GM12878 (cell line): Measurements from ENCODE around the gene SH3GL2. TPM values are rescaled to one million over a fixed set of nuclear protein-coding genes. Genes with fewer than 3 reads are reported as not detected.

Experiments
- ATAC-seq: fragments of 200-7000 bp; cut with Tn5 transposase; 3 replicates; pipeline ENCODE4 v1.9.1; 2020; ENCODE audit warnings: mild to moderate bottlenecking, moderate library complexity
- BruUV-seq: library from RNA; stranded (reverse); fragments of 400-500 nt; replicated peaks from 2 replicates; lab custom pipeline; 2021; lab: Mats Ljungman, UMichigan
- CTCF ChIA-PET: fragments of 300-600 bp; sonication (Branson Sonifier 250); formaldehyde crosslinking; extraction: SDS; loops from one replicate; lab custom pipeline; 2021; ENCODE audit warnings: inconsistent platforms; lab: Yijun Ruan, JAX
- POLR2A ChIA-PET: fragments of 350-600 bp; formaldehyde crosslinking; extraction: SDS; loops from one replicate; lab custom pipeline; 2021; ENCODE audit warnings: inconsistent platforms; lab: Charles Lee
- RAD21 ChIA-PET: fragments of 300-600 bp; sonication (Branson Sonifier 250); formaldehyde crosslinking; loops from one replicate; lab custom pipeline; 2023; ENCODE audit warnings: antibody characterized with exemption; ENCODE audit not compliant: unreplicated experiment; lab: Charles Lee
- SMC1A ChIA-PET: fragments of 300-600 bp; sonication (Branson Sonifier 250); formaldehyde crosslinking; loops from one replicate; lab custom pipeline; 2023; ENCODE audit not compliant: unreplicated experiment, uncharacterized antibody; lab: Charles Lee
- DNase-seq: peaks from one replicate; pipeline ENCODE4 v3.0.0-alpha.2; 2011; ENCODE audit warnings: low read depth, low spot score
- FAIRE-seq: peaks from 3 replicates; lab custom pipeline; 2011; peaks lifted over from hg19 to GRCh38; lab: Jason Lieb, UNC
- H2AFZ ChIP-seq: 2 replicates; pipeline ENCODE4 v1.6.0; 2011; ENCODE audit warnings: low read depth, low read length, control low read depth; ENCODE audit not compliant: control insufficient read depth
- H3K27ac ChIP-seq: 2 replicates; pipeline ENCODE4 v1.5.1; 2011; ENCODE audit warnings: control low read depth; ENCODE audit not compliant: control insufficient read depth, insufficient read depth
- H3K27me3 ChIP-seq, 2 experiments: replicated peaks in 1 of 2; 2 replicates each; pipeline versions ENCODE4 v1.6.0 to v1.6.1; 2011; ENCODE audit warnings: low read length in 1 of 2; ENCODE audit not compliant: control insufficient read depth in 2 of 2, insufficient read depth in 2 of 2
- H3K36me3 ChIP-seq, 2 experiments: 2 replicates each; pipeline ENCODE4 v1.5.1; 2011; ENCODE audit warnings: low read length in 1 of 2; ENCODE audit not compliant: control insufficient read depth in 2 of 2, insufficient read depth in 2 of 2
- H3K4me1 ChIP-seq: 2 replicates; pipeline ENCODE4 v1.6.1; 2011; ENCODE audit warnings: mild to moderate bottlenecking, low read length, moderate library complexity, mixed read lengths; ENCODE audit not compliant: control insufficient read depth, insufficient read depth
- H3K4me2 ChIP-seq: 2 replicates; pipeline ENCODE4 v1.6.0; 2011; ENCODE audit warnings: control low read depth; ENCODE audit not compliant: control insufficient read depth, insufficient read depth
- H3K4me3 ChIP-seq: fragments of 200-600 bp; sonication (generic); 2 replicates; pipeline ENCODE4 v1.5.1; 2016
- H3K79me2 ChIP-seq: 2 replicates; pipeline ENCODE4 v1.6.0; 2011; ENCODE audit warnings: low read length; ENCODE audit not compliant: control insufficient read depth, insufficient read depth
- H3K9ac ChIP-seq: 2 replicates; pipeline ENCODE4 v1.8.0; 2011; ENCODE audit warnings: low read length, control low read depth, mixed read lengths; ENCODE audit not compliant: control insufficient read depth, insufficient read depth
- H3K9me3 ChIP-seq: replicated peaks from 3 replicates; pipeline ENCODE4 v1.5.1; 2011; ENCODE audit warnings: mild to moderate bottlenecking, low read length; ENCODE audit not compliant: control insufficient read depth, insufficient read depth
- H4K20me1 ChIP-seq: 2 replicates; pipeline ENCODE4 v1.6.0; 2011; ENCODE audit not compliant: control insufficient read depth, insufficient read depth
- BCLAF1 ChIP-seq: fragments of 450-650 bp; IDR thresholded peaks from 2 replicates; pipeline ENCODE4 v1.6.1; 2017; ENCODE audit warnings: antibody characterized with exemption, mild to moderate bottlenecking, moderate library complexity
- EP300 ChIP-seq, 2 experiments: fragments of 150-350 bp in 1 of 2; IDR thresholded peaks; 2 replicates each; pipeline ENCODE4 v1.6.1; 2011 to 2012; ENCODE audit warnings: low read depth in 2 of 2, low read length in 2 of 2, borderline replicate concordance in 1 of 2, improper control_type of control experiment in 1 of 2, inconsistent platforms in 1 of 2; ENCODE audit not compliant: control insufficient read depth in 1 of 2
- HSF1 ChIP-seq: fragments of 150-350 bp; IDR thresholded peaks from 2 replicates; pipeline ENCODE4 v1.6.1; 2014; ENCODE audit warnings: mild to moderate bottlenecking, low read depth, low read length
- MEF2A ChIP-seq: IDR thresholded peaks from 2 replicates; pipeline ENCODE4 v1.6.1; 2011; ENCODE audit warnings: low read depth, mild to moderate bottlenecking, low read length, moderate library complexity; ENCODE audit not compliant: insufficient read depth
- NR2F1 ChIP-seq: fragments of 450-650 bp; conservative IDR thresholded peaks from 2 replicates; pipeline ENCODE4 v1.6.1; 2017; ENCODE audit warnings: mild to moderate bottlenecking
- WGBS: methylation state at CpG from one replicate; pipeline ENCODE4 v1.1.6; 2016; ENCODE audit warnings: low lambda C conversion rate; ENCODE audit not compliant: insufficient replicate concordance, insufficient coverage; ENCODE audit errors: missing lambda C conversion rate; 5-methylcytosine and 5-hydroxymethylcytosine counted together
- in situ Hi-C: fragments of 300-500 bp; cut with MboI; formaldehyde crosslinking; loops from 9 replicates; pipeline ENCODE4 v1.14.3; 2018; ENCODE audit warnings: mixed read lengths
- intact Hi-C: fragments of 100-400 bp; cut with micrococcal nuclease; formaldehyde crosslinking; loops from one replicate; pipeline ENCODE4 v1.14.2; 2022; ENCODE audit not compliant: unreplicated experiment
- polyA plus RNA-seq, 11 experiments: library from polyadenylated mRNA; depleted of rRNA in 4 of 11; unstranded in 6 of 11; stranded (reverse) in 5 of 11; fragments of >200 nt; fragmentation: Nextera tagmentation in 4 of 11; fragmentation: Illumina TruSeq in 1 of 11; extraction: Ambion mirVana in 4 of 11; extraction: Trizol in 1 of 11; gene quantifications; 1 replicate in 1 of 11; 2 replicates in 10 of 11; pipeline versions ENCODE4 v1.2.1 to v1.2.3, GENCODE V29; 2011 to 2016; ENCODE audit warnings: inconsistent platforms in 2 of 11, missing spikeins in 2 of 11, low read depth in 1 of 11
- total RNA-seq, 4 experiments: library from RNA; depleted of rRNA in 3 of 4; stranded (reverse); fragments of >200 nt in 3 of 4; fragmentation: Illumina TruSeq in 1 of 4; extraction: Trizol in 1 of 4; gene quantifications; 2 replicates each; pipeline versions ENCODE4 v1.2.1 to v1.2.3, GENCODE V29; 2013 to 2021

The SH3GL2 gene
- total and polyA plus RNA-seq, 10 of the 15 experiments (the other 5 are each of a cell fraction or from before 2014, with no cell fraction given): not detected

- RAD21 ChIA-PET: no interaction called here
Measured at GRCh38 chr9:17751486-17751885, 172.6 kb downstream of the SH3GL2 start.

More at GRCh38 chr9:17751486-17751885, 172.6 kb downstream of the SH3GL2 start:
- Histone ChIP-seq H2AFZ (no peak overlapping the region), H3K4me3 (no peak overlapping the region), H3K36me3 (no peaks in the 10 kb centered on the region), H3K9me3 (no peaks in the 10 kb centered on the region), H4K20me1 (no peaks in the 10 kb centered on the region), H3K79me2 (no peaks in the 10 kb centered on the region), H3K27me3 (no peaks in the 10 kb centered on the region), H3K4me1 (no peaks in the 10 kb centered on the region), H3K4me2 (no peak overlapping the region), H3K27ac (no peak overlapping the region), H3K9ac (no peak overlapping the region)
- ChIA-PET CTCF (no interaction called here), POLR2A (interaction anchor here (0.6 kb wide), 1 partner anchor 12 kb away, joined by 3 read pairs; no protein-coding TSS in a partner anchor), SMC1A (no interaction called here)
- 0% methylated on average over 4 of the region's 4 CpGs for WGBS
- in situ Hi-C loops: no loop called here
- TF ChIP-seq MEF2A: no peak
- no peak for TF ChIP-seq BCLAF1
- TF ChIP-seq EP300 (IDR thresholded peaks at IDR 0.05; ENCODE audit: borderline replicate concordance in 1 of 2, control insufficient read depth in 1 of 2, low read depth in 2 of 2, low read length in 2 of 2): no peak
- no peak for TF ChIP-seq NR2F1
- TF ChIP-seq HSF1: no peak
- DNase-seq (no peak), ATAC-seq (no peak), FAIRE-seq (no peak)
- BruUV-seq: no TSS peak
- intact Hi-C loops: no loop called here
